IMR-90 (cell line): Measurements from ENCODE around the gene TNIP2. TPM values are rescaled to one million over a fixed set of nuclear protein-coding genes. Genes with fewer than 3 reads are reported as not detected.

Experiments
- ATAC-seq: fragments of 200-7000 bp; cut with Tn5 transposase; 2 replicates; pipeline ENCODE4 v1.9.1; 2020; ENCODE audit warnings: low read depth, mild to moderate bottlenecking, moderate library complexity
- BruUV-seq: library from RNA; stranded (reverse); fragments of 400-500 nt; replicated peaks from 2 replicates; lab custom pipeline; 2021; lab: Mats Ljungman, UMichigan
- CTCF ChIA-PET: fragments of 300-600 bp; formaldehyde crosslinking; extraction: SDS; loops from one replicate; lab custom pipeline; 2021; ENCODE audit warnings: antibody characterized with exemption; lab: Yijun Ruan, JAX
- POLR2A ChIA-PET: fragments of 300-600 bp; sonication (Branson Sonifier 250); formaldehyde crosslinking; loops from one replicate; lab custom pipeline; 2022; ENCODE audit warnings: antibody characterized with exemption; ENCODE audit not compliant: unreplicated experiment; lab: Charles Lee
- DNase-seq: peaks from one replicate; pipeline ENCODE4 v3.0.0; 2013
- H2AFZ ChIP-seq: replicated peaks from 2 replicates; pipeline ENCODE3; 2013; ENCODE audit warnings: low read length, mild to moderate bottlenecking; ENCODE audit not compliant: poor library complexity
- H2AK5ac ChIP-seq: 2 replicates; pipeline ENCODE4 v1.6.1; 2013; ENCODE audit warnings: low read depth, low read length, inconsistent platforms
- H2AK9ac ChIP-seq: replicated peaks from 2 replicates; pipeline ENCODE3; 2013; ENCODE audit warnings: mild to moderate bottlenecking, low read depth, low read length, moderate library complexity; ENCODE audit not compliant: poor library complexity
- H2BK120ac ChIP-seq: 2 replicates; pipeline ENCODE4 v1.6.1; 2013; ENCODE audit warnings: low read depth, low read length, inconsistent platforms
- H2BK15ac ChIP-seq: 3 replicates; pipeline ENCODE4 v1.6.1; 2013; ENCODE audit warnings: low read depth, low read length, inconsistent platforms
- H2BK20ac ChIP-seq: 2 replicates; pipeline ENCODE4 v1.6.1; 2013; ENCODE audit warnings: low read depth, mild to moderate bottlenecking, inconsistent platforms, low read length, moderate library complexity
- H2BK5ac ChIP-seq: 2 replicates; pipeline ENCODE4 v1.6.1; 2013; ENCODE audit warnings: mild to moderate bottlenecking, low read depth, low read length, inconsistent platforms; ENCODE audit not compliant: poor library complexity, severe bottlenecking
- H3K14ac ChIP-seq: replicated peaks from 2 replicates; pipeline ENCODE4 v1.6.1; 2013; ENCODE audit warnings: low read depth, low read length, inconsistent platforms
- H3K18ac ChIP-seq: 2 replicates; pipeline ENCODE4 v1.6.1; 2013; ENCODE audit warnings: low read depth, low read length, control low read depth
- H3K23ac ChIP-seq: 2 replicates; pipeline ENCODE4 v1.6.1; 2013; ENCODE audit warnings: low read depth, low read length, inconsistent platforms
- H3K27ac ChIP-seq: 2 replicates; pipeline ENCODE4 v1.5.1; 2013; ENCODE audit warnings: mild to moderate bottlenecking, control low read depth, low read length; ENCODE audit not compliant: insufficient read depth
- H3K27me3 ChIP-seq: 2 replicates; pipeline ENCODE4 v1.6.1; 2013; ENCODE audit warnings: low read length; ENCODE audit not compliant: control insufficient read depth, insufficient read depth
- H3K36me3 ChIP-seq: 2 replicates; pipeline ENCODE4 v1.6.1; 2013; ENCODE audit warnings: low read length, mixed read lengths; ENCODE audit not compliant: control insufficient read depth, insufficient read depth
- H3K4ac ChIP-seq: 2 replicates; pipeline ENCODE4 v1.6.1; 2013; ENCODE audit warnings: low read depth, low read length, inconsistent platforms
- H3K4me1 ChIP-seq: 2 replicates; pipeline ENCODE4 v1.6.1; 2013; ENCODE audit warnings: low read length, mixed read lengths; ENCODE audit not compliant: control insufficient read depth, insufficient read depth
- H3K4me2 ChIP-seq: 2 replicates; pipeline ENCODE4 v1.6.1; 2013; ENCODE audit warnings: low read depth, mild to moderate bottlenecking, control low read depth, low read length, moderate library complexity
- H3K4me3 ChIP-seq: 2 replicates; pipeline ENCODE4 v1.5.1; 2013; ENCODE audit warnings: low read depth, mild to moderate bottlenecking, control low read depth, low read length, moderate library complexity; ENCODE audit not compliant: insufficient read depth
- H3K56ac ChIP-seq: 2 replicates; pipeline ENCODE4 v1.6.1; 2013; ENCODE audit warnings: low read length, inconsistent platforms; ENCODE audit not compliant: insufficient read depth; ENCODE audit errors: extremely low read depth
- H3K79me1 ChIP-seq, 2 experiments: 2 replicates each; pipeline ENCODE4 v1.6.1; 2013; ENCODE audit warnings: low read length in 2 of 2, inconsistent platforms in 1 of 2, low read depth in 1 of 2
- H3K9ac ChIP-seq: 2 replicates; pipeline ENCODE4 v1.6.1; 2013; ENCODE audit warnings: low read depth, low read length, control low read depth
- H3K9me1 ChIP-seq: 2 replicates; pipeline ENCODE4 v1.6.1; 2013; ENCODE audit warnings: low read length, inconsistent platforms; ENCODE audit not compliant: insufficient read depth
- H3K9me3 ChIP-seq: 2 replicates; pipeline ENCODE4 v1.6.1; 2013; ENCODE audit warnings: low read length; ENCODE audit not compliant: control insufficient read depth, insufficient read depth
- H4K20me1 ChIP-seq: 2 replicates; pipeline ENCODE4 v1.6.1; 2013; ENCODE audit warnings: low read length, inconsistent platforms; ENCODE audit not compliant: insufficient read depth
- H4K5ac ChIP-seq: 2 replicates; pipeline ENCODE4 v1.6.1; 2013; ENCODE audit warnings: mild to moderate bottlenecking, low read depth, low read length, control low read depth
- H4K8ac ChIP-seq, 2 experiments: 2 replicates each; pipeline ENCODE4 v1.6.1; 2013; ENCODE audit warnings: low read depth in 2 of 2, low read length in 2 of 2, control low read depth in 1 of 2, inconsistent platforms in 1 of 2
- H4K91ac ChIP-seq: 2 replicates; pipeline ENCODE4 v1.6.1; 2013; ENCODE audit warnings: low read depth, low read length, inconsistent platforms; ENCODE audit not compliant: insufficient read depth
- ELK1 ChIP-seq: fragments of 150-350 bp; IDR thresholded peaks from 2 replicates; pipeline ENCODE4 v1.6.1; 2016; ENCODE audit warnings: low read depth, mild to moderate bottlenecking, low read length, moderate library complexity, borderline replicate concordance
- FOS ChIP-seq: fragments of 150-350 bp; IDR thresholded peaks from 2 replicates; pipeline ENCODE4 v1.6.1; 2016; ENCODE audit warnings: low read depth, low read length
- RAD21 ChIP-seq: IDR thresholded peaks from 2 replicates; pipeline ENCODE4 v1.6.1; 2012; ENCODE audit warnings: low read length, improper control_type of control experiment
- SMC3 ChIP-seq: fragments of 150-350 bp; IDR thresholded peaks from 2 replicates; pipeline ENCODE4 v1.6.1; 2016; ENCODE audit warnings: low read depth, mild to moderate bottlenecking, antibody characterized with exemption, low read length, moderate library complexity
- WGBS, 2 experiments: methylation state at CpG; one replicate each; pipeline versions ENCODE4 v1.1.5 to v1.1.7; 2013; ENCODE audit warnings: missing lambda C conversion rate in 2 of 2; ENCODE audit not compliant: insufficient read length in 1 of 2; ENCODE audit errors: extremely low coverage in 2 of 2; 5-methylcytosine and 5-hydroxymethylcytosine counted together
- dilution Hi-C: fragments of 300-500 bp; cut with HindIII; formaldehyde crosslinking; loops from one replicate; pipeline ENCODE4 v1.14.3; 2018; ENCODE audit warnings: low sequenced_read_pairs; ENCODE audit not compliant: unreplicated experiment
- in situ Hi-C: fragments of 300-500 bp; cut with MboI; formaldehyde crosslinking; loops from 3 replicates; pipeline ENCODE4 v1.14.3; 2019; ENCODE audit warnings: low sequenced_read_pairs, inconsistent platforms, mixed read lengths
- intact Hi-C: fragments of 100-400 bp; cut with micrococcal nuclease; formaldehyde crosslinking; loops from 2 replicates; pipeline ENCODE4 v1.10.0; 2022
- polyA plus RNA-seq, 3 experiments: library from polyadenylated mRNA; depleted of rRNA; stranded (reverse); fragments of >200 nt; gene quantifications; 2 replicates each; pipeline ENCODE4 v1.2.3, GENCODE V29; 2012; ENCODE audit warnings: low replicate concordance in 1 of 3
- total RNA-seq: library from RNA; depleted of rRNA; stranded (reverse); fragments of >200 nt; gene quantifications from 2 replicates; pipeline ENCODE4 v1.2.3, GENCODE V29; 2012

TNIP2 gene
- total and polyA plus RNA-seq, 2 of the 4 experiments (the other 2 are of a cell fraction): 33.3 to 38.5 TPM

GRCh38 chr4:2783790-2784189 is 27.7 kb upstream of the TNIP2 start:
- Histone ChIP-seq H3K56ac (no peak overlapping the region), H4K8ac (no peak overlapping the region), H2AK5ac (no peak overlapping the region), H2BK20ac (no peak overlapping the region), H3K79me1 (no peaks in the 10 kb centered on the region), H2BK120ac (no peak overlapping the region), H3K4me3 (no peak overlapping the region), H4K20me1 (no peaks in the 10 kb centered on the region), H3K4ac (no peak overlapping the region), H3K27ac (no peak overlapping the region), H3K9ac (no peak overlapping the region), H3K4me2 (no peak overlapping the region), H2BK5ac (no peak overlapping the region), H3K36me3 (no peaks in the 10 kb centered on the region), H3K9me1 (no peaks in the 10 kb centered on the region), H3K4me1 (peaks cover 2% of the 10 kb centered on the region; the same call in 1 of the 2 replicates), H2AK9ac (no peak overlapping the region), H3K27me3 (peaks cover 4% of the 10 kb centered on the region), H4K5ac (no peak overlapping the region), H3K9me3 (peaks cover 11% of the 10 kb centered on the region), H2BK15ac (no peak overlapping the region), H4K91ac (no peak overlapping the region), H3K23ac (no peak overlapping the region), H3K18ac (no peak overlapping the region), H2AFZ (no peak overlapping the region), H3K14ac (no peak overlapping the region)
- dilution Hi-C loops (no loop called here), intact Hi-C loops (no loop called here), in situ Hi-C loops (no loop called here)
- WGBS, 2 experiments: no CpG with 5 or more reads among the region's 4 CpGs
- ATAC-seq: no peak
- ChIA-PET POLR2A (no interaction called here), CTCF (no interaction called here)
- BruUV-seq: no TSS peak
- DNase-seq: no peak
- no peak for TF ChIP-seq FOS
- TF ChIP-seq RAD21: no peak
- no peak for TF ChIP-seq ELK1
- TF ChIP-seq SMC3: no peak
